ENCODE results near the gene RFX6.

The RFX6 gene

GRCh38 chr6:116902634-116903033 is 25.6 kb downstream of the RFX6 start:
- no peak for DNase-seq

GRCh38 chr6:116922853-116923548 is 46.0 kb downstream of the RFX6 start:
- DNase-seq = no peak

GRCh38 chr6:116924245-116924644 is 47.2 kb downstream of the RFX6 start:
- DNase-seq = no peak

- DNase-seq = no peak
Measured at GRCh38 chr6:116925088-116925794, 48.2 kb downstream of the RFX6 start.

- DNase-seq = no peak
Measured at GRCh38 chr6:116928677-116929076, 51.6 kb downstream of the RFX6 start.

- no peak for DNase-seq
Measured at GRCh38 chr6:116929825-116930224, 52.8 kb downstream of the RFX6 start.

- no peak for DNase-seq
Measured at GRCh38 chr6:116931456-116931855, 54.4 kb downstream of the RFX6 start.

- DNase-seq = no peak
Measured at GRCh38 chr6:116932496-116932895, 55.5 kb downstream of the RFX6 start.

- DNase-seq = no peak
Measured at GRCh38 chr6:116933485-116933884, 56.4 kb downstream of the RFX6 start.

- DNase-seq = no peak
Measured at GRCh38 chr6:116938305-116938704, 61.3 kb downstream of the RFX6 start.

GRCh38 chr6:116941727-116942126 is 64.7 kb downstream of the RFX6 start:
- DNase-seq = no peak

GRCh38 chr6:116945809-116946208 is 68.8 kb downstream of the RFX6 start:
- DNase-seq = peak; percentile 77

GRCh38 chr6:116948533-116949304 is 71.7 kb downstream of the RFX6 start:
- DNase-seq = no peak

GRCh38 chr6:116949964-116950363 is 72.9 kb downstream of the RFX6 start:
- DNase-seq = no peak

- no peak for DNase-seq
Measured at GRCh38 chr6:116954335-116954734, 77.3 kb downstream of the RFX6 start.

- no peak for DNase-seq
Measured at GRCh38 chr6:116954938-116955337, 77.9 kb downstream of the RFX6 start.

GRCh38 chr6:116955773-116956172 is 78.7 kb downstream of the RFX6 start:
- no peak for DNase-seq

- DNase-seq = no peak
Measured at GRCh38 chr6:116963972-116964371, 86.9 kb downstream of the RFX6 start.

- no peak for DNase-seq
Measured at GRCh38 chr6:116966675-116967576, 89.9 kb downstream of the RFX6 start.

GRCh38 chr6:116969211-116969863 is 92.3 kb downstream of the RFX6 start:
- DNase-seq = no peak

- no peak for DNase-seq
Measured at GRCh38 chr6:116971959-116972358, 94.9 kb downstream of the RFX6 start.

GRCh38 chr6:116973976-116974375 is 96.9 kb downstream of the RFX6 start:
- DNase-seq = no peak
